ENCODE results near the gene IFT20.

DNA sequence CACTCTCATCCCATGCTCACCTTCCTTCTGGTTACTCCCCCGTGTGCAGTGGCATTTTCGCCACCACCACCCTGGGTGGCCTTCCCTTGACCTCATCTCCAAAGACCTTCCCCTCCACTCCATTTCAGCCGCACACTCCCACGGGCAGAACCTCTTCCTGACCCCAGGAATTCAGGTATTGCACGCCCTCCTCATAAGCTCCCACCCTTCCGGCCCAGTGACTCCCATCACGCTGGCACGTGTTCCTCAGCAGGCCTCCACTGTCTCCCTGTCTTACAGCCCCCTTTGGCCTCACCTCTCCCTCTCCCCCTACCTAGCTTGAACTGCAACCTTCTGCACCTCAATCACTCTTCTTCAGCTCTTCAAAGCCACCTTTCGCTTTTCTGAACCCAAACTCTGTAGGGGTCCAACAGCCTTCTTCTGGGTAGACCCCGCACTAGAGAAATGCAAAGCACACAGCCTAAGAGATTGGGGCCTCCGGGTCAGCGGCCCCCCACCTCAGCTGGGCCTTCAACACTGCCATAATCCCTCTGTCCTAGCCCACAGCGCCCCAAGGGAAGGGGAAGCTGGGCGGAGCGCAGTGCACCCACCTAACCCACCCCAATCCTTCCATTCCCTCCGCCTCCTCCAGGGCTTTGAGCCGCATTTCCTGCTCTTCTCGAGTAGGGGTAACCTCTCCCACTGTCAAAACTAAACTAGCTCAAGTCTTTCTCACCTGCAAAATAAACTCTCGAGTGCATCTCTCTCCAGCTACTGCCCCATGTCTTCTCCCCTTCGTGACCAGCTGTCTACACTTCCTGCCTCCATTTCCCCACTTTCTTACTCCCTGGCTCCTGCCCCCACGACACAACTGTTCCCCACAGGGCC lies 17.9 kb downstream of the IFT20 start:
- TF ChIP-seq GATA2 (IDR thresholded peaks at IDR 0.05; ENCODE audit: low read depth, low read length) (no peak), GATA3 (IDR thresholded peaks at IDR 0.05; ENCODE audit: low read depth, low read length) (no peak)

Data from SH-SY5Y (cell line).